NCI-H2029 (cell line): ENCODE measurements around the gene PSME4.
"Not testable (repeated sequence)": the region's sequence is repeated elsewhere in the genome, so short reads cannot be mapped to it uniquely, and the experiment has no call there.

Source experiments
- DNase-seq: peaks from one replicate; lab custom pipeline; 2025; lab: John Stamatoyannopoulos, UW

PSME4 gene

DNA sequence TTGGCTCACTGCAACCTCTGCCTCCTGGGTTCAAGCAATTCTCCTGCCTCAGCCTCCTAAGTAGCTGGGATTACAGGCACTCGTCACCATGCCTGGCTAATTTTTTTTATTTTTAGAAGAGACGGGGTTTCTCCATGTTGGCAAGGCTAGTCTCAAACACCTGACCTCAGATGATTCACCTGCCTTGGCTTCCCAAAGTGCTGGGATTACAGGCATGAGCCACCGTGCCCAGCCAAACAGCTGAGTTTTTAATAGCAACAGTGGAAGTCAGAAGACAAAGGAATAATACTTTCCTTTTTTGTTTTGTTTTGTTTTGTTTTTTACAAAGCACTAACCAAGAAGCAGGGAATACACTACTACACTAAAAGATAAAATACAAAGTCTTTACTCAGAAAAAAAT is 127.9 kb downstream of the PSME4 start:
- DNase-seq = no peak

DNA sequence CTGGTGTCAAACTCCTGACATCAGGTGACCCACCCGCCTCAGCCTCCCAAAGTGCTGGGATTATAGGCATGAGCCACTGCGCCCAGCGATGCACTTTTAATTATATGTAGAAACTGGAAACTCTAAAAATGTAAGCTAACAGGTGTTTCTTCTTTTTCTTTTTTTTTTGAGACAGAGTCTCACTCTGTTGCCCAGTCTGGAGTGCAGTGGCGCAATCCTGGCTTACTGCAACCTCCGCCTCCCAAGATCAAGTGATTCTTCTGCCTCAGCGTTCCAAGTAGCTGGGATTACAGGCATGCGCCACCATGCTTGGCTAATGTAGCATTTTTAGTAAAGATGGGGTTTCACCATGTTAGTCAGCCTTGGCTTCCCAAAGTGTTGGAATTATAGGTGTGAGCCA is 129.1 kb downstream of the PSME4 start:
- not testable (repeated sequence) for DNase-seq

DNA sequence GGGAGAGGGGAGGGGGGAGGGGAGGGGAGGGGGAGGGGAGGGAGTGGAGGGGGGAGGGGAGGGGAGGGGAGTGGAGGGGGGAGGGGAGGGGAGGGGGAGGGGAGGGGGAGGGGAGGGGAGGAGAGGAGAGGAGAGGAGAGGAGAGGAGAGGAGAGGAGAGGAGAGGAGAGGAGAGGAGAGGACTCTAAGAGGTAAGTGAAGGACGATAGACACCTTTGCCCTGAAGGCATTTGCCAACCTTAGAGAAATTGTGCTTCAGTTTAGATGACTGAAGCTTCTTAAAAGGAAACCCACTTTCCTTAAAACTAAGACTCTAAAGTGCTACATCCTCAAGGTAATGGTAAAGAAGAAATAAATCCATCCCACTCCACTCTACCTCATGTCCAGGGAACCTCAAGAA is 130.2 kb downstream of the PSME4 start:
- DNase-seq = no peak

DNA sequence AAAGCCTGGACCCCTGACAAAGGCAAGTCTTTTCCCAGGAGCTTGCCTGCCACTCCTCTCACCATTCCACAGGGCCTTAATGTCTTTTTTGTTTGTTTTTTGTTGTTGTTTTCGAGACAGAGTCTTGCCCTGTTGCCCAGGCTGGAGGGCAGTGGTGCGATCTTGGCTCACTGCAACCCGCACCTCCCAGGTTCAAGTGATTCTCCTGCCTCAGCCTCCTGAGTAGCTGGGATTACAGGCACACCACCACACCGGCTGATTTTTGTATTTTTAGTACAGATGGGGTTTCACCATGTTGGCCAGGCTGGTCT is 140.9 kb downstream of the PSME4 start:
- DNase-seq = not testable (repeated sequence)

DNA sequence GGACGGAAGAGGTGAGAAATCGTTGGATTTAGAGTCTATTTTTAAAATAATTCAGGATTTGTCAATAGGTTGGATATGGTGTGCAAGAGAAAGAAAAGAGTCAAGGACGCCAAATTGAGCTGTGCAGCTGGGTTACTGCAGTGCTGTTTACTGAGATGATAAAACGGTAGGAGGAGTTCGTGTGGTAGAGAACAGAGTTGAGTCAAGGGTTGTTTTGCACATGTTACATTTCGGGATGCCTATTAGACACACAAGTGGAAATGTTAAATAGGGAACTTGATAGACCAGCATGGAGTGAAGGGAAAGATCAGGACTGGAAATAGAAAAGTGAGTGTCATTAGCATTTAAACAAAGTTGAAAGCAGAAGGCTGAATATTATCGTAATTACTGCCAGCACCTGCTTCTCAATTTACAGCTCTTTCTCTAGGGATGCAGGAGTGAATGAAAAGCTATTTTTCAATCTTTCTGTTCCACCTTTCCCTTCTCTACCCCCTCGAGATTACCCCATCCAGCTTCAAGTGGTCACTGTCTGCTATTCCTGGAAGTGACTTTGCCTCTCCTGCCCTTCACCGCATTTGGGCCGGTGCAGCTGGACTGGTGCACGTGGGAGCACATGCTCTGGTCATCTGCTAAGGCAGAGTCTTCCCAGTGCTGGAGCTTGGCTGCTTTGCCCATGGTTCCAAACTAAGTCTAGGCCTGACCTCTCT is 141.4 kb downstream of the PSME4 start:
- DNase-seq = no peak

DNA sequence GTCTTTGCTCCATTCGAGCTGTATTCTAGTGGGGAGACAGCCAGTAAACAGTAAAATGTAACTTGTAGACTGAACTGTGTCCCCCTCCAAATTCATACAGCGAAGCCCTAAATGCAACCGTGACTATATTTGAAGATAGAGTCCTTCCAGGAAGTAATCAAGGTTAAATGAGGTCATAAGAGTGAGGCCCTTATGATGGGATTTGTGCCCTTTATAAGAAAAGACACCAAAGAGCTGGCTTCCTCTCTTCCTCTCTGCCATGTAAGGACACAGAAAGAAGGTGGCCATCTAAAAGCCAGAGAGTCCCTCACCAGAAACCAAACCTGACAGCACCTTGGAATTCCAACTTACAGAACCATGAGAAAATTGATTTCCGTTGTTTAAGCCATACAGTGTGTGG is 142.5 kb downstream of the PSME4 start:
- DNase-seq = no peak

DNA sequence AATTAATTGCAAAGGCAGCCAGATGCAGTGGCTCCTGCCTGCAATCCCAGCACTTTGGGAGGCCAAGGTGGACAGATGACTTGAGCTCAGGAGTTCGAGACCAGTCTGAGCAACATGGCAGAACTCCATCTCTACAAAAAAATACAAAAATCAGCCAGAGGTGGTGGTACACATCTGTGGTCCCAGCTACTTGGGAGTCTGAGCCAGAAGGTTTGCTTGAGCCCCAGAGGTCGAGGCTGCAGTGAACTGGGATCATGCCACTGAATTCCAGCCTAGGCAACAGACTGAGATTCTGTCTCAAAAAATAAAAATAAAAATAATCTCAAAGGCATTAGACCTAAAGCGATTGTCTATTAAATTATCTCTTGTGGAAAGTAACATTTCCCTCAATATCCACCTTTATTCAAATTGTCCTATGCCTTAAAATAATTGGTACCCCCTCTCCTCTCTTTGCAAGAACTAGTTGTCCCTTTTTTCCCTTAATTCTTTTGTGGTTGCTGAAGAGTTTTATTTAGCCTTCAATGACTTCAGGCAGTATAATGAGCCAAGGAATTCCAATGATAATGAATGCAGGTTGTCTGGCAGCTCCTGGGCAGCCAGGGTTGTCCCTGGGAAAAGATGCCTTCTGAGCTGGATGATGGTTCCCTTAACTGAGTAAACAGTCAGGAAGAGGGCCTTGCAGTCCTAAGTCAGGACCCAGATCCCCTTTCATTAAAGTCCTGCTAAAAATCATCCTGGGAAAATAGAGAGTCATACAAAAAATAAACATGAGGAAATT is 143.2 kb downstream of the PSME4 start:
- no peak for DNase-seq

DNA sequence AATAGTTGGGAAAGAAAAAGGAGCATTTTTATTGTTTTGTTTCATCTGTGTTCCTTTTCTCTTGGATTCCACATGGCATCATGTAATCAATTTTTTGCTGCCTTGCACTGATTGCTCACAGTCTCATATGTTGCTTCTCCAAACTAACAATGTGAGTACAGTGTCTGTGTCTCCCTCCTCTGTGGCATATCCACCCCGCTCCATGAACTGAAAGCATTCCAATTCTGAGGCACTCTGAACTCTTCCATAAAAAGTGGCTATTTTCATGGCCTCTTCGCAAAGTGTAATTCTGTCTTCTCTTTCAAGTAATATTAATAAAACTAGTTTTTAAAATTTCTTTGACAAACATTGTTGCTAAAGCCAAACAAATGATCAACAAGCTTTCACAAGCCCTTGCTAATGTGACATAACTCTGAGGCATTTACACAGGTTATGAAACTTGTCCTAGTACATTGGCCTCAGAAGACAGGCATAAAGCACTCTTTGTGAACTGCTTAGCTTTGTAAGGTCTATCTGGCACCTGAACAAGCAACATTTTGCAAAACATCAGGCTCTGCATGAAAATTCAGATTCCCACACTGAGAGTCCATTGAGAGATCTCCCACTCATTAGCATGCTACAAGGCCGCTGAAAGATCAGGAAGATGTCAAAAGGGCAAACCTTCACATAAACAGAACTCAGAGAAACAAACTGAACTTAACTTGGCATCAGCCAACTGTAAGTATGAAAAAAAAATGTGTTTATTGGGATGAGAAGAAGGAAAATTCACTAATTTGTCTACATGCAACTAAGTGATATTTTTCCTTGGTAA is 144.0 kb downstream of the PSME4 start:
- DNase-seq = no peak

DNA sequence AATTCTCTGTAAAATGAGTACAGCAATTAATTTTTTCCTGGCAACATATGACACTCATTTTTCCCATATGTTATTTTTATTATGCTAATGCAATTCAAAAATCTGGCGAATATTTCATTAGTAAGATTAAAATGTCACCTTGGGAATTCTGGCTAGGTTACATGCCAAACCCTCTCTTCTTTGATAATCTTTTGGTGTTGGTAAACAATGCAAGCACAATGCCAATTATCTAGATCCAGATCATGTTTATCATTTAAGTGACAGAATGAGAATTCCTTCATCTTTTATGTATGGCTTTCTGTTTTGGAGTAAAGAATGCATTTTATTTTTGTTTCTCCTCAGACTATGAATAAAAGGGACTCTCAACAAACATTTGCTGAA is 144.8 kb downstream of the PSME4 start:
- no peak for DNase-seq

DNA sequence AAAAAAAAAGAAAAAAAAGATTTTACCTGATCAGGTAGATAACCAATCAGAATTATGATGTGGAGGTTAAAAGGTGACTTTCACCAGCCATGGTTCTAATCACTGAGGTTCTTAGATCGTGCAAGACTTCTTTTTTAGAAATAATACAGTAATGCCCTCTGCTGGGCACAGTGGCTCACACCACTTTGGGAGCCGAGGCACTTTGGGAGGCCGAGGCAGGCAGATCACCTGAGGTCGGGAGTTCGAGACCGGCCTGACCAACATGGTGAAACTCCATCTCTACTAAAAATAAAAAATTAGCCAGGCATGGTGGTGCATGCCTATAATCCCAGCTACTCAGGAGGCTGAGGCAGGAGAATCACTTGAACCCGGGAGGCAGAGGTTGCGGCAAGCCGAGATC is 147.2 kb downstream of the PSME4 start:
- not testable (repeated sequence) for DNase-seq

DNA sequence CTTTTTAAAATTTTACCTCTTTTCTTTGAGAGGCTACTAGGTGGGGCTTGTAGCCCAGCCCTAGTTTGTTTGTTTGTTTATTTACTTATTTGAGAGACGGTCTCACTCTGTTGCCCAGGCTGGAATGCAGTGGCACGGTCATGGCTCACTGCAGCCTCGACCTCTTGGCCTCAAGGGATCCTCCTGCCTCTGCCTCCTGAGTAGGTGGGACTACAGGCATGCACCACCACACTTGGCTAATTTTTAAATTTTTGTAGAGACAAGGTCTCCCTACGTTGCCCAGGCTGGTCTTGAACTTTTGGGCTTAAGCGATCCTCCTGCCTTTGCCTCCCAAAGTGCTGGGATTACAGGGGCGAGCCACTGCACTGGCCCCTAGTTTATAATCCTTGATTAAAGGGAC is 149.0 kb downstream of the PSME4 start:
- DNase-seq = no peak

DNA sequence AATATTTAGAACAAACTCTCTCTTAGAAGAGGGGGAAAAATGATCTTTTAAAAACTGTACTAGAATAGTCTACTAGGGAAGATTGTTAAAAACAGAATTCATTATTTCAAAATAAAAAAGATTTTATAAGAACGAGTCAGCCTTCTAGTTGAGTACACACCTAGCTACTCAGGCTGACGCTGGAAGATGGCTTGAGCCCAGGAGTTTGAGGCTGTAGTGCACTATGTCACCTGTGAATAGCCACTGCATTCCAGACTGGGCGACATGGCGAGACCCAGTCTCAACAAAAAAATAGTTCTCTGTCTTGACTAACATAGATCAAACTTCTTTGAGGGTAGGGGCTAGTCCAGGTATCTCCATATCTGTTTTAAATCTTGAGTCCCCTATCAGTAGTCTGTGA is 150.1 kb downstream of the PSME4 start:
- no peak for DNase-seq

DNA sequence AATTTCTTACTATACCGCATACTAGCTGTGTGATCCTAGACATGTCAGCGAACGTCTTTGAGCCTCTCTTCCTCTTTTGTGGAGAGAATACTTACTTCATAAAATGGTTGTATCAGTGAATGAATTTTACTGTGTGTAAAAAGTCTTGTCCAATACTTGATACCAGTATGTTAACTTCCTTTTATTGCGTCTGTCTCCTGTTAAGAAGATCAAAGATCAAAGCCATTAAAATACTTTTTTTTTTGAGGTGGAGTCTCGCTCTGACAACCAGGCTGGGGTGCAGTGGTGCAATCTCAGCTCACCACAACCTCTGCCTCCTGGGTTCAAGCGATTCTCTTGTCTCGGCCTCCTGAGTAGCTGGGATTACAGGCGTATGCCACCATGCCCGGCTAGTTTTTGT is 150.7 kb downstream of the PSME4 start:
- DNase-seq = no peak

DNA sequence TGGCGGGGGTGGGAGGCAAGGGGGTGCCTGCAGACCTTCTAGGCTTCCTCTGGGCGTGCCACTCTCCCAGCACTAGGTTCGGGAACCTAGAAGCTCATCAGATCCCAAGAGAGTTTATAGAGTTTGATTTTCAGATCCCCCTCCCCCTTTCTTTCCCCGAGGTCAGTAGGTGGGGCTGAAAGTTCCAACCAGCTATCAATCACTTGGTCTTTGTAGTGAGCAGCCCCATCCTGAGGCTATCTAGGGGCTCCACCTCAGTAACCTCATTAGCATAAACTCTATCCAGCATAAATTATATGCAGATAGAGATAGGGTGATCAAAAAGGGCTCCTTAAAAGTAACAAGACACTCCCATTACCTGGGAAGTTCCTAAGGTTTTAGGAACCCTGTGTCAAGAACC is 151.2 kb downstream of the PSME4 start:
- no peak for DNase-seq

DNA sequence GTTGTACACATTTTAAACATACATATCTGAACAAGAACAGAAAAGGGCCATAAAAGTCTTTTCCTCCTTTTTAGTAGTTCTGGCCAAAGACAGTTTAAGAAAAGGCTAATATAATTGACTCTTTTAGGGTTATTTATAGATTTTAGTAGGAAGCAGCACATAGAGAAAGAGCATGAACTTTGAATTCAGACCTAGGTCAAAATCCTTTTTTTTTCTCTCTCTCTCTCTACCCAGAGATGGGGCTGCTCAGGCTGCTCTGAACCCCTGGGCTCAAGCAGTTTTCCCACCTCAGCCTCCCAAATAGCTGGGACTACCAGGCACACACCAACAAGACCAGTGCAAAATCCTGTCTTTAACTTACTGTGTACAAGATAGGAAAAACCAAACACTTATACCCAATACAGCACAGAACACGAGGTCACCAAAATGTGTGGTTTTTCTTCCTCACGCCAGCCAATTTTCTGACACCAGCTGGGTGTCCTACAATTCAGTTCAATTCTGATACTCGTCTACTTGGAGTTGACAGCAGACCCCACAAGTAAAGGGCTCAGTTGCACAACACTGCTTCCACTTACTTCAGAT is 151.8 kb downstream of the PSME4 start:
- no peak for DNase-seq
